Measurements from ENCODE around the gene TMEM187. TPM values are rescaled to one million over a fixed set of nuclear protein-coding genes. Genes with fewer than 3 reads are reported as not detected.

The TMEM187 gene
- total and polyA plus RNA-seq, 2 donors (not counting 1 experiment from before 2014, with no cell fraction given): 5.5 to 6.4 TPM

GRCh38 chrX:153971124-153971449 lies 1.5 kb upstream of the TMEM187 start:
- ChIA-PET POLR2A (interaction anchor here (0.6 to 2.5 kb wide), 11 partner anchors 14 to 400 kb away, joined by 3 to 35 read pairs (median 5); partner anchors contain the start of genes ARHGAP4, IRAK1 and RENBP), CTCF (interaction anchor here (0.6 to 3.4 kb wide), 7 partner anchors 18 to 439 kb away, joined by 3 to 21 read pairs (median 3); partner anchors contain the start of gene IRAK1)
- intact Hi-C loops (cut with micrococcal nuclease): loop anchor here (1.0 to 5.0 kb wide), 6 partner anchors 14 to 406 kb away; partner anchors contain the start of gene EMD
- Histone ChIP-seq H3K36me3 (replicated peaks in 1 of 2; ENCODE audit: control extremely low read depth in 1 of 2, control insufficient read depth in 1 of 2, extremely low read depth in 1 of 2, insufficient read depth in 2 of 2, low read length in 1 of 2) (peaks cover 0 to 4% of the 10 kb centered on the region in 2 experiments), H3K4me2 (replicated peaks; ENCODE audit: low read depth, low read length, poor library complexity, severe bottlenecking) (peak overlapping the region; percentile 70), H3K4me3 (ENCODE audit: control extremely low read depth in 1 of 5, extremely low read depth in 1 of 5, insufficient read depth in 1 of 5, low read depth in 2 of 5, low read length in 4 of 5) (peak overlapping the region; percentile 63 to 99 (median 97)), H3K27me3 (replicated peaks in 1 of 4; ENCODE audit: control extremely low read depth in 1 of 4, control insufficient read depth in 3 of 4, insufficient read depth in 4 of 4, low read length in 3 of 4) (no peaks in the 10 kb centered on the region), H3K79me2 (ENCODE audit: control insufficient read depth, insufficient read depth, low read length) (peaks cover 53% of the 10 kb centered on the region), H2AFZ (ENCODE audit: insufficient read depth, low read depth, low read length, poor library complexity, severe bottlenecking) (peak overlapping the region; percentile 71), H3K27ac (ENCODE audit: low read length in 2 of 2) (peak overlapping the region; percentile 100), H3K4me1 (ENCODE audit: control insufficient read depth in 2 of 2, insufficient read depth in 2 of 2, low read length in 2 of 2) (peaks cover 52 to 57% of the 10 kb centered on the region in 2 donors), H3K9ac (ENCODE audit: low read length) (peak overlapping the region; percentile 100), H4K20me1 (ENCODE audit: control insufficient read depth, insufficient read depth, low read length, poor library complexity, severe bottlenecking) (peaks cover 34% of the 10 kb centered on the region), H3K9me3 (ENCODE audit: control extremely low read depth in 1 of 3, control insufficient read depth in 2 of 3, insufficient read depth in 1 of 3, low read length in 2 of 3) (no peaks in the 10 kb centered on the region)
- DNase-seq (peak; percentile 90), ATAC-seq (ENCODE audit: low read depth) (peak; percentile 44)
- Mint-ChIP-seq H3K4me3 (peak overlapping the region; percentile 100), H3K4me1 (peaks cover 52% of the 10 kb centered on the region), H3K27me3 (no peaks in the 10 kb centered on the region), H3K9me3 (ENCODE audit: insufficient read depth) (no peaks in the 10 kb centered on the region), H3K27ac (peak overlapping the region; percentile 100)
- WGBS (ENCODE audit: insufficient coverage): 3% methylated on average over 32 of the region's 34 CpGs
- TF ChIP-seq EZH2 (IDR thresholded peaks at IDR 0.05; ENCODE audit: borderline replicate concordance, insufficient read depth, low read depth, low read length, poor library complexity, severe bottlenecking): no peak
- TF ChIP-seq, protein P1, sequence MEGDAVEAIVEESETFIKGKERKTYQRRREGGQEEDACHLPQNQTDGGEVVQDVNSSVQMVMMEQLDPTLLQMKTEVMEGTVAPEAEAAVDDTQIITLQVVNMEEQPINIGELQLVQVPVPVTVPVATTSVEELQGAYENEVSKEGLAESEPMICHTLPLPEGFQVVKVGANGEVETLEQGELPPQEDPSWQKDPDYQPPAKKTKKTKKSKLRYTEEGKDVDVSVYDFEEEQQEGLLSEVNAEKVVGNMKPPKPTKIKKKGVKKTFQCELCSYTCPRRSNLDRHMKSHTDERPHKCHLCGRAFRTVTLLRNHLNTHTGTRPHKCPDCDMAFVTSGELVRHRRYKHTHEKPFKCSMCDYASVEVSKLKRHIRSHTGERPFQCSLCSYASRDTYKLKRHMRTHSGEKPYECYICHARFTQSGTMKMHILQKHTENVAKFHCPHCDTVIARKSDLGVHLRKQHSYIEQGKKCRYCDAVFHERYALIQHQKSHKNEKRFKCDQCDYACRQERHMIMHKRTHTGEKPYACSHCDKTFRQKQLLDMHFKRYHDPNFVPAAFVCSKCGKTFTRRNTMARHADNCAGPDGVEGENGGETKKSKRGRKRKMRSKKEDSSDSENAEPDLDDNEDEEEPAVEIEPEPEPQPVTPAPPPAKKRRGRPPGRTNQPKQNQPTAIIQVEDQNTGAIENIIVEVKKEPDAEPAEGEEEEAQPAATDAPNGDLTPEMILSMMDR (IDR thresholded peaks at IDR 0.05): no peak
